HepG2 (cell line): ENCODE measurements around the gene ISY1. TPM values are rescaled to one million over a fixed set of nuclear protein-coding genes. Genes with fewer than 3 reads are reported as not detected.

Experiments
- GABPB1 ChIP-seq: IDR thresholded peaks from 2 replicates; pipeline ENCODE4 v1.6.1; 2016; ENCODE audit warnings: mild to moderate bottlenecking, missing genetic modification reagents, moderate library complexity, missing compliant biosample characterization
- HOXA9 ChIP-seq: sonication (generic); formaldehyde crosslinking; IDR thresholded peaks from 2 replicates; pipeline ENCODE4 v1.8.1; 2022; ENCODE audit warnings: missing genetic modification reagents, mild to moderate bottlenecking, moderate library complexity, borderline replicate concordance
- KDM1A ChIP-seq: IDR thresholded peaks from 2 replicates; pipeline ENCODE4 v1.6.1; 2016; ENCODE audit warnings: missing compliant biosample characterization
- RAD21 ChIP-seq: fragments of 450-650 bp; formaldehyde crosslinking; IDR thresholded peaks from 2 replicates; pipeline ENCODE4 v1.5.0; 2020; ENCODE audit warnings: mild to moderate bottlenecking
- THAP9 ChIP-seq: sonication (generic); formaldehyde crosslinking; IDR thresholded peaks from 2 replicates; pipeline ENCODE4; 2020; ENCODE audit warnings: missing genetic modification reagents, mild to moderate bottlenecking, borderline replicate concordance
- ZFP62 ChIP-seq: sonication (generic); formaldehyde crosslinking; IDR thresholded peaks from 2 replicates; pipeline ENCODE4 v1.4.0; 2020; ENCODE audit warnings: missing genetic modification reagents
- ZNF589 ChIP-seq: sonication (generic); formaldehyde crosslinking; conservative IDR thresholded peaks from 2 replicates; pipeline ENCODE4 v1.8.0; 2022; ENCODE audit warnings: mild to moderate bottlenecking, moderate library complexity, missing genetic modification reagents
- ZNF687 ChIP-seq: sonication (generic); formaldehyde crosslinking; IDR thresholded peaks from 2 replicates; pipeline ENCODE4 v1.5.1; 2020; ENCODE audit warnings: mild to moderate bottlenecking, missing genetic modification reagents, moderate library complexity
- ZNF713 ChIP-seq: sonication (generic); formaldehyde crosslinking; IDR thresholded peaks from 2 replicates; pipeline ENCODE4 v1.4.0; 2020; ENCODE audit warnings: mild to moderate bottlenecking, missing genetic modification reagents
- polyA plus RNA-seq, 8 experiments: library from polyadenylated mRNA; depleted of rRNA in 3 of 8; stranded (reverse) in 7 of 8; unstranded in 1 of 8; fragments of >200 nt; fragmentation: Illumina TruSeq in 4 of 8; extraction: Trizol in 4 of 8; gene quantifications; 2 replicates each; pipeline versions ENCODE4 v1.2.1 to v1.2.3, GENCODE V29; 2011 to 2016; ENCODE audit warnings: low read depth in 4 of 8, missing spikeins in 1 of 8, mixed read lengths in 1 of 8; ENCODE audit not compliant: insufficient read depth in 1 of 8
- total RNA-seq, 5 experiments: library from RNA; depleted of rRNA; stranded (reverse); fragments of >200 nt; fragmentation: Illumina TruSeq; extraction: Trizol; gene quantifications; 2 replicates each; pipeline ENCODE4 v1.2.3, GENCODE V29; 2016; ENCODE audit warnings: low read depth in 1 of 5
- TF ChIP-seq, protein P1 (sequence below): sonication (generic); formaldehyde crosslinking; IDR thresholded peaks from 2 replicates; pipeline ENCODE4 v1.8.1; 2023; ENCODE audit warnings: mild to moderate bottlenecking, inconsistent platforms, moderate library complexity, missing genetic modification reagents, borderline replicate concordance
- TF ChIP-seq, protein P2 (sequence below): sonication (generic); formaldehyde crosslinking; IDR thresholded peaks from 2 replicates; pipeline ENCODE4 v1.4.0; 2020; ENCODE audit warnings: mild to moderate bottlenecking, missing genetic modification reagents

The ISY1 gene
- total and polyA plus RNA-seq, 2 of the 13 experiments (the other 11 are each of a cell fraction or from before 2014, with no cell fraction given) = 21.0 to 39.1 TPM

DNA sequence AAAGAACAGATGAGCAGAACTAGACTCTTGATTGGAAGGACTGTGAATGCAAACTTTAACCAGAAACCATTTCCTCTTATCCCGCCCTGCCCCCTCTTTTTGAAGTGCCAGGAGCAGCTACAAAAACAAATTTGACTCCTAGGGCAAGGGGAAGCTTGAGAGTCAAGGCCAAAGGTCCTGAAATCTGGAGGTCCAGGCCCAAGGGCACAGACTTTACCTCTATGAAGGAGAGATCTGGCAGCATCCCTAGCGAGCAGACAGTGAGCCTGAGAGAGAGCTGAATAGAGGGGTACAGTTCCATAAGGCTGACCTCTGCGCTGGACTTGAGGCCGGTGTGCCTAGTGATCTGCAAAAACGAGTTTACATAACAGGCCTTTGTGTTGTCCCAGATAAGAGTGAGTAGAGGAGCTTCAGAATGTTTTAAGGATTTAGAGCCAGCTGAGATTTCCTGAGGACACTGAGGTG lies 44.3 kb downstream of the ISY1 start (continued):
- TF ChIP-seq THAP9 (no peak), RAD21 (CRISPR knock-in tag) (no peak; the same call in 1 of the 2 replicates), HOXA9 (CRISPR knock-in tag) (no peak), GABPB1 (no peak), ZNF589 (CRISPR knock-in tag) (no peak), KDM1A (no peak), ZFP62 (CRISPR knock-in tag) (no peak), ZNF713 (CRISPR knock-in tag) (no peak), ZNF687 (CRISPR knock-in tag) (no peak)
- TF ChIP-seq, protein P1, sequence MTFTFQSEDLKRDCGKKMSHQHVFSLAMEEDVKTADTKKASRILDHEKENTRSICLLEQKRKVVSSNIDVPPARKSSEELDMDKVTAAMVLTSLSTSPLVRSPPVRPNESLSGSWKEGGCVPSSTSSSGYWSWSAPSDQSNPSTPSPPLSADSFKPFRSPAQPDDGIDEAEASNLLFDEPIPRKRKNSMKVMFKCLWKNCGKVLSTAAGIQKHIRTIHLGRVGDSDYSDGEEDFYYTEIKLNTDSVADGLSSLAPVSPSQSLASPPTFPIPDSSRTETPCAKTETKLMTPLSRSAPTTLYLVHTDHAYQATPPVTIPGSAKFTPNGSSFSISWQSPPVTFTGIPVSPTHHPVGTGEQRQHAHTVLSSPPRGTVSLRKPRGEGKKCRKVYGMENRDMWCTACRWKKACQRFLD (CRISPR knock-in tag) = no peak
- TF ChIP-seq, protein P2, sequence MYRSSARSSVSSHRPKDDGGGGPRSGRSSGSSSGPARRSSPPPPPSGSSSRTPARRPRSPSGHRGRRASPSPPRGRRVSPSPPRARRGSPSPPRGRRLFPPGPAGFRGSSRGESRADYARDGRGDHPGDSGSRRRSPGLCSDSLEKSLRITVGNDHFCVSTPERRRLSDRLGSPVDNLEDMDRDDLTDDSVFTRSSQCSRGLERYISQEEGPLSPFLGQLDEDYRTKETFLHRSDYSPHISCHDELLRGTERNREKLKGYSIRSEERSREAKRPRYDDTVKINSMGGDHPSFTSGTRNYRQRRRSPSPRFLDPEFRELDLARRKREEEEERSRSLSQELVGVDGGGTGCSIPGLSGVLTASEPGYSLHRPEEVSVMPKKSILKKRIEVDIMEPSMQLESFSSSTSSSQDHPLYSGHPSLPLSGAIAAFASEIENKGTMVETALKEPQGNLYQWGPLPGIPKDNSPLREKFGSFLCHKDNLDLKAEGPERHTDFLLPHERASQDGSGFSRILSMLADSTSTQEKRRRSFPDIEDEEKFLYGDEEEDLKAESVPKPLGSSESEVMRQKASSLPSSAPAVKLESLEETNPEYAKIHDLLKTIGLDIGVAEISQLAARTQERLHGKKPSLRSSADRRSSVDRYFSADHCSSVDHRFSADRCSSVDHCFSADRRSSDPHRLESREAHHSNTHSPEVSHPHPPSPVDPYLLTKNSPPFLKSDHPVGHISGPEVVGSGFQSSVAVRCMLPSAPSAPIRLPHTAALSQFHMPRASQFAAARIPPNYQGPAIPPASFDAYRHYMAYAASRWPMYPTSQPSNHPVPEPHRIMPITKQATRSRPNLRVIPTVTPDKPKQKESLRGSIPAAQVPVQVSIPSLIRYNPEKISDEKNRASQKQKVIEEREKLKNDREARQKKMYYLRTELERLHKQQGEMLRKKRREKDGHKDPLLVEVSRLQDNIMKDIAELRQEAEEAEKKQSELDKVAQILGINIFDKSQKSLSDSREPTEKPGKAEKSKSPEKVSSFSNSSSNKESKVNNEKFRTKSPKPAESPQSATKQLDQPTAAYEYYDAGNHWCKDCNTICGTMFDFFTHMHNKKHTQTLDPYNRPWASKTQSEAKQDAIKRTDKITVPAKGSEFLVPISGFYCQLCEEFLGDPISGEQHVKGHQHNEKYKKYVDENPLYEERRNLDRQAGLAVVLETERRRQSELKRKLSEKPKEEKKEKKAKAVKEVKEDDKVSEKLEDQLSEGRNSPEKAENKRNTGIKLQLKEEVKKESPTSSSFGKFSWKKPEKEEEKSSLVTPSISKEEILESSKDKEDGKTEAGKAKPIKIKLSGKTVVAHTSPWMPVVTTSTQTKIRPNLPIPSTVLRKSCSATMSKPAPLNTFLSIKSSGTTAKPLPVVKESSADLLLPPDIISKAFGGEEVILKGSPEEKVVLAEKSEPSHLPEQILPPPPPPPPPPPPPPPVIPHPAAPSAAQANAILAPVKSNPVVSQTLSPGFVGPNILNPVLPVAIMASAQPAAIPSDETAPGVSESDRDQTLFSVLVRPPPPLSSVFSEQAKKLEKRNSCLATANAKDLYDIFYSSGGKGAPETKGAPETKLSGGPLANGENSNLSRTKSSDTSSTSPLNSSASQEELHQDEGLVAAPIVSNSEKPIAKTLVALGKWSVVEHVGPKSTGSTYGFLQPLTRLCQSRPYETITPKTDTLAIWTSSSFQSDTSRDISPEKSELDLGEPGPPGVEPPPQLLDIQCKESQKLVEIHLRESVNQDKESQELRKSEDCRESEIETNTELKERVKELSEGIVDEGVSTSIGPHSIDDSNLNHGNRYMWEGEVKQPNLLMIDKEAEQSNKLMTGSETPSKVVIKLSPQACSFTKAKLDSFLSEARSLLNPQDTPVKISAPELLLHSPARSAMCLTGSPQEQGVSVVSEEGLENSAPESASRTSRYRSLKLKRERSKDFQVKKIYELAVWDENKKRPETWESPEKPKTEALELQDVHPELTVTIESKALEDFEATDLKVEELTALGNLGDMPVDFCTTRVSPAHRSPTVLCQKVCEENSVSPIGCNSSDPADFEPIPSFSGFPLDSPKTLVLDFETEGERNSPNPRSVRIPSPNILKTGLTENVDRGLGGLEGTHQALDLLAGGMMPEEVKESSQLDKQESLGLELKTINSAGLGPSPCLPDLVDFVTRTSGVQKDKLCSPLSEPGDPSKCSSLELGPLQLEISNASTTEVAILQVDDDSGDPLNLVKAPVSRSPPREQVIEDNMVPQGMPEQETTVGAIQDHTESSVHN (CRISPR knock-in tag) = no peak
